Measurements from ENCODE around the gene SMPDL3A. TPM values are rescaled to one million over a fixed set of nuclear protein-coding genes. Genes with fewer than 3 reads are reported as not detected.
A peak's percentile ranks its signal among the peaks of the same experiment; 100 is the strongest.

Gene SMPDL3A
- total and polyA plus RNA-seq, 2 of the 13 experiments (the other 11 are each of a cell fraction or from before 2014, with no cell fraction given): 7.8 to 17.3 TPM

- DNase-seq (ENCODE audit: low spot score) (no peak), ATAC-seq (peak; percentile 67), FAIRE-seq (no peak)
- no peaks in the 10 kb centered on the region for H4K20me1 ChIP-seq (ENCODE audit: insufficient read depth, low read length)
- H3K36me3 ChIP-seq (replicated peaks in 1 of 2; ENCODE audit: control insufficient read depth in 1 of 2, insufficient read depth in 2 of 2, low read length in 2 of 2): no peaks in the 10 kb centered on the region
- no peaks in the 10 kb centered on the region for H3K9me3 ChIP-seq (ENCODE audit: low read length)
- ChIA-PET CTCF (ENCODE audit: low intra/inter-chr PET ratio, low total read pairs) (no interaction called here), POLR2A (interaction anchor here (0.9 kb wide), 1 partner anchor 10 kb away, joined by 5 read pairs; the partner anchor contains the start of gene SMPDL3A)
- no peaks in the 10 kb centered on the region for H3K4me1 ChIP-seq (ENCODE audit: insufficient read depth, low read length)
- H3K79me2 ChIP-seq (ENCODE audit: insufficient read depth, low read length): no peaks in the 10 kb centered on the region
- H3K27ac ChIP-seq (ENCODE audit: extremely low read length, insufficient read depth, low read length): no peak overlapping the region
- H3K9ac ChIP-seq (ENCODE audit: insufficient read depth, low read depth, low read length): no peak overlapping the region
- in situ Hi-C loops (cut with HindIII; ENCODE audit: extremely low pct_ligation_motif_present, low pct_unique_long_range_greater_than_20kb) (no loop called here), intact Hi-C loops (cut with micrococcal nuclease; ENCODE audit: unreplicated experiment) (no loop called here)
- H3K4me2 ChIP-seq (ENCODE audit: low read depth, low read length): no peak overlapping the region
- 20% methylated on average over 13 of the region's 13 CpGs for WGBS (ENCODE audit: low lambda C conversion rate)
- no peak overlapping the region for H3K4me3 ChIP-seq (replicated peaks in 1 of 3; ENCODE audit: insufficient read depth in 1 of 3, low read depth in 2 of 3, low read length in 3 of 3)
- BruUV-seq (replicated peaks): no TSS peak
- no peak overlapping the region for H2AFZ ChIP-seq (ENCODE audit: low read length)
- peaks cover 0 to 19% of the 10 kb centered on the region in 2 experiments; a peak in 3 of 5 replicates for H3K27me3 ChIP-seq (ENCODE audit: control insufficient read depth in 1 of 2, insufficient read depth in 2 of 2, low read length in 2 of 2)
- TF ChIP-seq ZFP36 (IDR thresholded peaks at IDR 0.05; ENCODE audit: borderline replicate concordance, low read depth, low read length, partially characterized antibody): no peak
- TF ChIP-seq ETV6 (CRISPR knock-in tag; conservative IDR thresholded peaks at IDR 0.05): no peak
- no peak for TF ChIP-seq CBX1 (IDR thresholded peaks at IDR 0.05; ENCODE audit: low read depth)
- TF ChIP-seq RNF2 (conservative IDR thresholded peaks at IDR 0.05; ENCODE audit: low read depth): no peak
- TF ChIP-seq ZNF777 (CRISPR knock-in tag; IDR thresholded peaks at IDR 0.05): no peak
- no peak for TF ChIP-seq ZNF781 (CRISPR knock-in tag; IDR thresholded peaks at IDR 0.05; ENCODE audit: borderline replicate concordance, not compliant biosample characterization)
- no peak for TF ChIP-seq NR2C2 (CRISPR knock-in tag; IDR thresholded peaks at IDR 0.05; ENCODE audit: borderline replicate concordance)
- TF ChIP-seq FOSL1 (CRISPR knock-in tag; IDR thresholded peaks at IDR 0.05; ENCODE audit: borderline replicate concordance): no peak
- no peak for TF ChIP-seq HNF1A (IDR thresholded peaks at IDR 0.05; ENCODE audit: low read depth)
- no peak for TF ChIP-seq HNF1A (CRISPR knock-in tag; IDR thresholded peaks at IDR 0.05; ENCODE audit: borderline replicate concordance)
- no peak for TF ChIP-seq ZNF30 (CRISPR knock-in tag; IDR thresholded peaks at IDR 0.05)
- no peak for TF ChIP-seq ZNF772 (CRISPR knock-in tag; IDR thresholded peaks at IDR 0.05)
- TF ChIP-seq ZNF703 (CRISPR knock-in tag; IDR thresholded peaks at IDR 0.05; ENCODE audit: borderline replicate concordance): no peak
- TF ChIP-seq SSRP1 (CRISPR knock-in tag; IDR thresholded peaks at IDR 0.05): no peak
- TF ChIP-seq ZC3H13 (CRISPR knock-in tag; IDR thresholded peaks at IDR 0.05): no peak
- TF ChIP-seq ARNT (IDR thresholded peaks at IDR 0.05): no peak
- no peak for TF ChIP-seq ZNF234 (CRISPR knock-in tag; conservative IDR thresholded peaks at IDR 0.05)
These were observed 9.9 kb upstream of the SMPDL3A start for GRCh38 chr6:122778985-122779661.
